Measurements from ENCODE around the gene SLC13A5.

GRCh38 chr17:6636105-6636504 lies 77.1 kb downstream of the SLC13A5 start:
- TF ChIP-seq CTCF (conservative IDR thresholded peaks at IDR 0.05; ENCODE audit: low read length) = no peak
- TF ChIP-seq EZH2phosphoT487 (IDR thresholded peaks at IDR 0.05; ENCODE audit: borderline replicate concordance) = no peak
